Measurements from ENCODE around the gene OXSR1.
"Not testable (repeated sequence)": the region's sequence is repeated elsewhere in the genome, so short reads cannot be mapped to it uniquely, and the experiment has no call there.

Gene OXSR1

GRCh38 chr3:38281895-38282686 is 116.8 kb downstream of the OXSR1 start, which contains the start of gene SLC22A14:
TSS of gene SLC22A14 (plus strand) at chr3:38282294. CDS start at chr3:38306027, 23,733 bp downstream.
- DNase-seq (ENCODE audit: low read depth) = no peak
- no peak within 1 kb of the TSS for H3K4me3 ChIP-seq (ENCODE audit: low read depth, low read length)

- DNase-seq (ENCODE audit: low read depth) = peak; percentile 9
- no peak overlapping the region for H3K4me3 ChIP-seq (ENCODE audit: low read depth, low read length)
Observed at GRCh38 chr3:38283810-38284755, 118.7 kb downstream of the OXSR1 start.

- H3K4me3 ChIP-seq (ENCODE audit: low read depth, low read length) = no peak overlapping the region
- no peak for DNase-seq (ENCODE audit: low read depth)
Observed at GRCh38 chr3:38284756-38285150, 119.4 kb downstream of the OXSR1 start.

- not testable (repeated sequence) for H3K4me3 ChIP-seq (ENCODE audit: low read depth, low read length); DNase-seq (ENCODE audit: low read depth)
Observed at GRCh38 chr3:38289286-38290217, 124.2 kb downstream of the OXSR1 start.

- H3K4me3 ChIP-seq (ENCODE audit: low read depth, low read length); DNase-seq (ENCODE audit: low read depth): not testable (repeated sequence)
Observed at GRCh38 chr3:38297053-38297452, 131.7 kb downstream of the OXSR1 start.

GRCh38 chr3:38297537-38297936 is 132.2 kb downstream of the OXSR1 start:
- DNase-seq (ENCODE audit: low read depth) = no peak
- H3K4me3 ChIP-seq (ENCODE audit: low read depth, low read length) = no peak overlapping the region

- DNase-seq (ENCODE audit: low read depth) = no peak
- H3K4me3 ChIP-seq (ENCODE audit: low read depth, low read length) = no peak overlapping the region
Observed at GRCh38 chr3:38297947-38298711, 132.8 kb downstream of the OXSR1 start.
